ENCODE data around the gene GPRC5D. TPM values are rescaled to one million over a fixed set of nuclear protein-coding genes. Genes with fewer than 3 reads are reported as not detected.

The GPRC5D gene
- total RNA-seq, 1 experiment from 2014 or later: 0.31 TPM

DNA sequence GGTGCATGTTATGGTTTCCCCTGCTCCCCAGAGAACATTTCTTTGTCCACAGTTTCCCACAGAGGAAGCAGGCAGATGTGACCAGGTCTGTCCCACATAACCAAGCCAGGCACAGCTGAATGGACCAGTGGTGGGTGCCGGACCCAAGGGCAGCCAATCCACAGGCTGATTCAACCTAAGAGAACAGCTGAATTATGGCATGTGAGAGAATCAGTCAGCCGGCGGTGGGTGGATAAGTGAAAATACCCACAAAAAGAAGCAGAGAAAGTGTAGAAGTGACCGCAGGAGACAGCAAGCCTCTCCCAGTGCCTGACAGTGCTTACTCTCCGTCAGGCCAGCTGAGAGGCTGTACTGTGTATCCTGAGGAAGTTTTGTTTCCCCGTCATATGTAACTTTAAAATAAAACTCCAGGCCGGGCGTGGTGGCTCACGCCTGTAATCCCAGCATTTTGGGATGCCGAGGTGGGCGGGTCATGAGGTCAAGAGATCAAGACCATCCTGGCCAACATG lies 14.9 kb downstream of the GPRC5D start:
- Histone ChIP-seq H3K36me3 (replicated peaks; ENCODE audit: control insufficient read depth, insufficient read depth, low read length) (no peaks in the 10 kb centered on the region), H3K27me3 (ENCODE audit: control insufficient read depth, insufficient read depth, low read length) (no peaks in the 10 kb centered on the region), H3K4me3 (ENCODE audit: insufficient read depth, low read depth, low read length) (no peak overlapping the region)
- no peak for DNase-seq

DNA sequence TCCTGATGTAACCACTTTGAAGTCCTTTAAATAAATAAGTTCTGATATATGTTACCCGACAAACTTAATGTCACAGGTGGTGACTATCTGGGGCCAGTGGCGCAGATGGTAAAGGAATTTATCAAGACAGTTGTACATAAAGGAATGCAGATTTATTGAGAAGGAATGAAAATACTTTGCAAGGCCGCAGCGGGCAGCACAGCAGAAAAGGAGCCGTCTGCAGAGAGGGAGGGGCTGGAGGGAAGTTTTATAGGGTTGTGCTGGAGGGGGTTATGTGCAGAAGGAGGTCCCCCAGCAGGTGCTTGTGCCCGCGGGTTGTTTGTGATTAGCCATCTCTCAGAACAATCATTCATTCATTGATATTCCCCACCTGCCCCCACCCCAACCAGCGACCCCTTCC lies 17.4 kb downstream of the GPRC5D start:
- DNase-seq: no peak
- H3K36me3 ChIP-seq (replicated peaks; ENCODE audit: control insufficient read depth, insufficient read depth, low read length): no peaks in the 10 kb centered on the region
- H3K27me3 ChIP-seq (ENCODE audit: control insufficient read depth, insufficient read depth, low read length): no peaks in the 10 kb centered on the region
- no peak overlapping the region for H3K4me3 ChIP-seq (ENCODE audit: insufficient read depth, low read depth, low read length)

DNA sequence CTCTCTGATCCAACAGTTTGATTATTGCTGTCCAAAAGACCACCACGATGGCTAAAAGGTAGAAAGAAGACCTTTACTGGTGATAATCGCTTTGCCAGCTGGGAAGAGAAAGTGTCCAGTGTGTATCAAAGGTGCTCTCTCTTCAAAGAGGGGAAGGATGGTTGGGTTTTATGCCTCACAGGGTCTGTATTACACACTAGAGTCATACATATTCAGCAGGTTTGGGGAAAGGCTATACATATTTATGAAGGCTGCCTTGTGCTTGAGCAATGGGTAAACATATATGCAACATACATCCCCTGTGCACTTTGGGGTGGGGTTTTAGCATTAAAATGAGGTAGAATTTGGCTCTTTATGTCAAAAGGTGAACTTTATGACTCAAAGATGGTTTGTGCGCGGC lies 18.2 kb downstream of the GPRC5D start:
- no peaks in the 10 kb centered on the region for H3K36me3 ChIP-seq (replicated peaks; ENCODE audit: control insufficient read depth, insufficient read depth, low read length)
- H3K4me3 ChIP-seq (ENCODE audit: insufficient read depth, low read depth, low read length): no peak overlapping the region
- no peak for DNase-seq
- no peaks in the 10 kb centered on the region for H3K27me3 ChIP-seq (ENCODE audit: control insufficient read depth, insufficient read depth, low read length)

DNA sequence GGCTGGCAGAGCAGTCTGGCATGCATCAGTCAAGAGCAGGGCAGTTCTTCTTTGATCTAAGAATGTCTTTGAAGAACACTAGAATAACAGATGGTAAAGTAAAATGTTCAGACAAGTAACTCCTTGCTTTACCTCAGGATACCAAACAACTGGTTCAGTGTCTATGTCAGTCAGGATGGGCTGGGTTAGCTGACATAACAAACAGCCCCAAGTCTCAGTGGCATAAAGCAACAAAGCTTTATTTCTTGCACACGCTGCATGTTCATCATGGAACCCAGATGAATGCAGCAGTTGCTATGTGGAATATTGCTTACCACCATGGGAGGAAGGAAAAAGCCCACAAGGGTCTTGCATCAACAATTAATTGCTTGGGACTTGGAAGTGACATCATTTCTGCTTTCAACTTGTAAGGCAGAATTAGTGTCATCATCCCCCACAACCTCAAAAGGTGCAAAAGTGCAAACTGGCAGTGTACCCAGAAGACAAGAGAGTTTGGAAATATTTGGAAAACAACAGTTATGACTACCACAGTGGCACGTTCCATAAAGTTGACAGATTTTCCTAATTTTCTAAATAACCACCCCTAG lies 21.2 kb downstream of the GPRC5D start:
- no peaks in the 10 kb centered on the region for H3K27me3 ChIP-seq (ENCODE audit: control insufficient read depth, insufficient read depth, low read length)
- no peak overlapping the region for H3K4me3 ChIP-seq (ENCODE audit: insufficient read depth, low read depth, low read length)
- H3K36me3 ChIP-seq (replicated peaks; ENCODE audit: control insufficient read depth, insufficient read depth, low read length): no peaks in the 10 kb centered on the region
- no peak for DNase-seq

GRCh38 chr12:12929696-12930095 lies 22.3 kb downstream of the GPRC5D start:
- no peak for DNase-seq
- no peaks in the 10 kb centered on the region for H3K36me3 ChIP-seq (replicated peaks; ENCODE audit: control insufficient read depth, insufficient read depth, low read length)
- H3K4me3 ChIP-seq (ENCODE audit: insufficient read depth, low read depth, low read length): no peak overlapping the region
- no peaks in the 10 kb centered on the region for H3K27me3 ChIP-seq (ENCODE audit: control insufficient read depth, insufficient read depth, low read length)

DNA sequence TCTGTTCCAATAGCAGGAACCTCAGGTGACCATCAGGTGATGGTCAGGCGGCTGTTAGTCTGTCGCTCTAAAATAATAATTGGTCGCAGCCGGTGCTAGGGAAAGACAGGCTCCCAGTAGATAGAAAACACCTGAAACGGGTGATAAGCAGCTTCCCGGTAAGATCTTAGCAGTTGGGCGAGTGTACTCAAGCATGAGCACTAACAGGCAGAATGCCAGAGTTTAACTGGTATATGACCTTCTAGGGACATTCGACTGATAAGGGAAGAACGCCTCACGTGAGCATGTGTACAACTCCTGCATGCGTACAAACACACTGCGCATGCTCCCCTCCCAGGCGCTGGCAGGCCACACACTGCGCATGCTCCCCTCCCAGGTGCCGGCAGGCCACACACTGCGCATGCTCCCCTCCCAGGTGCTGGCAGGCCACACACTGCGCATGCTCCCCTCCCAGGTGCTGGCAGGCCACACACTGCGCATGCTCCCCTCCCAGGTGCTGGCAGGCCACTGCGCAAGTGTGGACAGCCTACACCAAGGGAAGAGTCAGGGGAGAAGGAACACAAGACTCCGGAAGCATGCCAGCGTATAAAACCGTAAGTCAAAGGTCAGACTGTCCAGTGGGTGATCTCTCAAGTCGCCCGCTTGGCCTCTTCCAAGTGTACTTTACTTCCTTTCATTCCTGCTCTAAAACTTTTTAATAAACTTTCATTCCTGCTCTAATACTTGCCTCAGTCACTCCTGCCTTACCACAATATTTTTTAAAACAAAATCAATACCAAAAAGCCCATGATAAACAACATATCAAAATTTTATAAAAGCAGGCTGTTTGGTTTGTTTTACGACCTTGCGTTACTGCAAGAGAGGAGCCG lies 24.5 kb downstream of the GPRC5D start:
- no peak overlapping the region for H3K4me3 ChIP-seq (ENCODE audit: insufficient read depth, low read depth, low read length)
- no peaks in the 10 kb centered on the region for H3K36me3 ChIP-seq (replicated peaks; ENCODE audit: control insufficient read depth, insufficient read depth, low read length)

GRCh38 chr12:12926571-12927071 lies 25.3 kb downstream of the GPRC5D start:
- DNase-seq: no peak
- Histone ChIP-seq H3K4me3 (ENCODE audit: insufficient read depth, low read depth, low read length) (no peak overlapping the region), H3K36me3 (replicated peaks; ENCODE audit: control insufficient read depth, insufficient read depth, low read length) (no peaks in the 10 kb centered on the region)

More for the DNA sequence above, 24.5 kb downstream of the GPRC5D start:
- DNase-seq: no peak
- H3K27me3 ChIP-seq (ENCODE audit: control insufficient read depth, insufficient read depth, low read length): no peaks in the 10 kb centered on the region

DNA sequence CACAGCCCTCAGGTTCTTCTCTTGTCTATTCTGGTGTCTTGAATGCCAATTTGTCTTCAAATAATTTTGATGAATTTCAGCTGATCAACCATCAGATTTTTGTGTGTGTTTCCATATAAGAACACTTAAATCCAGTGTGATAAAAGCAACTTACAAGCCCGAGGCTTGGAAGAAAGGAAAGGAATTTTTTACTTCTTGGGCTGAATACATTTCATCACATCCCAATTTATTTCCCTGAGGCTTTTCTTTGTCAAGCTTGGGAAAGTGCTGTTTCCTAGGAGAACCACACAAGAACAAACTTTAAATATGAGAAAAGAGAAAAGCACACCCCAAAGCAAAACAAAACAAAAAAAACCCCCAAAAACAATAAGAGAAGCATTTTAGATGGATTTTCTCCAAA lies 26.6 kb downstream of the GPRC5D start:
- H3K27me3 ChIP-seq (ENCODE audit: control insufficient read depth, insufficient read depth, low read length): no peaks in the 10 kb centered on the region
- DNase-seq: no peak
- no peak overlapping the region for H3K4me3 ChIP-seq (ENCODE audit: insufficient read depth, low read depth, low read length)
- H3K36me3 ChIP-seq (replicated peaks; ENCODE audit: control insufficient read depth, insufficient read depth, low read length): no peaks in the 10 kb centered on the region

More at GRCh38 chr12:12926571-12927071, 25.3 kb downstream of the GPRC5D start:
- no peaks in the 10 kb centered on the region for H3K27me3 ChIP-seq (ENCODE audit: control insufficient read depth, insufficient read depth, low read length)

DNA sequence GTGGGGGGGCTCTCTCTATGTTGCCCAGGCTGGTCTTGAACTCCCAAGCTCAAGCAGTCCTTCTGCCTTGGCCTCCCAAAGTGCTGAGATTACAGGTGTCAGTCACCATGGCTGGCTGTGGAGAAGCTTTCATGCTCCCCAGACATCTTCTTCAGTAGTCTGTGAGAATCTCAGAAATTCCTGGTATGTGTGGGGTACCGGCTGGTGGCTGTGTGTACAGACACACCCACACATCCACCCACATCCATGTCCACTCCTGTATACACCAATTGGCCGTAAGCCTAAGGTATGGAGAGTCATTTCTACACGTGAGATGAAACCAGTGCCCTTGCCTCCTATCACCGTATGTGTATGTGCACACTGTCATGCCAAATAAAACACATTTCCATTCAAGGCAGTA lies 27.8 kb downstream of the GPRC5D start:
- H3K27me3 ChIP-seq (ENCODE audit: control insufficient read depth, insufficient read depth, low read length): no peaks in the 10 kb centered on the region
- H3K36me3 ChIP-seq (replicated peaks; ENCODE audit: control insufficient read depth, insufficient read depth, low read length): no peaks in the 10 kb centered on the region
- no peak overlapping the region for H3K4me3 ChIP-seq (ENCODE audit: insufficient read depth, low read depth, low read length)
- no peak for DNase-seq

- H3K27me3 ChIP-seq (ENCODE audit: control insufficient read depth, insufficient read depth, low read length): no peaks in the 10 kb centered on the region
- DNase-seq: no peak
Measured at GRCh38 chr12:12922978-12923377, 29.0 kb downstream of the GPRC5D start.

GRCh38 chr12:12922191-12922616 lies 29.8 kb downstream of the GPRC5D start:
- Histone ChIP-seq H3K27me3 (ENCODE audit: control insufficient read depth, insufficient read depth, low read length) (no peaks in the 10 kb centered on the region), H3K4me3 (ENCODE audit: insufficient read depth, low read depth, low read length) (no peak overlapping the region), H3K36me3 (replicated peaks; ENCODE audit: control insufficient read depth, insufficient read depth, low read length) (no peaks in the 10 kb centered on the region)
- no peak for DNase-seq

More at GRCh38 chr12:12922978-12923377, 29.0 kb downstream of the GPRC5D start:
- Histone ChIP-seq H3K4me3 (ENCODE audit: insufficient read depth, low read depth, low read length) (no peak overlapping the region), H3K36me3 (replicated peaks; ENCODE audit: control insufficient read depth, insufficient read depth, low read length) (no peaks in the 10 kb centered on the region)

DNA sequence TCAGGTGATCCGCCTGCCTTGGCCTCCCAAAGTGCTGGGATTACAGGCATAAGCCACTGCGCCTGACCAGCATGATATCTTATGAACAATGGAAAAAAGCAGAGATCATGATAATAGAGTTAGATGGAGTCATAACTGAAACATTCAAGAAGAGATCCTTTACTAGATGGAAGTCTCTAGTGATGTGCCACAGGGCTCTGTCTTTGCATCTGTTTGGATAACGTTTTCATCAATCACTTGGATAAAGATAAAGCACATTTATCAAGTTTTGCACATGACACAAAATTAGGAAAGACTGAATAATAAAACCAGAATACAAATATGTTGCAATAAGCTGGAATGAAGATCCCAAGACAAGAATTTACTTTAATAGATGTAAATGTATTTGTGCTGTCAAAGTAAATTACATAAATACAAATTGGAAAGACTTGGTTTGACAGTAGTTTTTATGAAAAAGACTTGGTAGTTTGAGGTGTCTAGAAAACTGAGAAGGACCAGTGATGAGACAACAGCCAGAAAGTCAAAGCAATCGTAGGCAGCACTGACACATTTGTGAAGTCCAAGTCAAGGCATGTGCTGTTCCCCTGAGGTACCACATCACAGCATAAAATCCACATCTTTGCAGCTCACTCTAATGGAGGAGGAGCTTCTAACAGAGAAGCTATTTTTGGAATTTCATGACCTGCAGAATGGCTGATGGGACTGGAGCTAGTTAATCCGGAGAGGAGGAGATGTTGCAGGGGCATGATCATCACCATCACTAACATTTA lies 32.1 kb downstream of the GPRC5D start:
- H3K27me3 ChIP-seq (ENCODE audit: control insufficient read depth, insufficient read depth, low read length): no peaks in the 10 kb centered on the region
- H3K4me3 ChIP-seq (ENCODE audit: insufficient read depth, low read depth, low read length): no peak overlapping the region
- no peak for DNase-seq
- H3K36me3 ChIP-seq (replicated peaks; ENCODE audit: control insufficient read depth, insufficient read depth, low read length): no peaks in the 10 kb centered on the region

- H3K4me3 ChIP-seq (ENCODE audit: insufficient read depth, low read depth, low read length): no peak overlapping the region
- no peak for DNase-seq
- H3K36me3 ChIP-seq (replicated peaks; ENCODE audit: control insufficient read depth, insufficient read depth, low read length): no peaks in the 10 kb centered on the region
- H3K27me3 ChIP-seq (ENCODE audit: control insufficient read depth, insufficient read depth, low read length): no peaks in the 10 kb centered on the region
Measured at GRCh38 chr12:12918781-12919389, 33.1 kb downstream of the GPRC5D start.

GRCh38 chr12:12917517-12917916 lies 34.5 kb downstream of the GPRC5D start:
- DNase-seq: no peak
- no peaks in the 10 kb centered on the region for H3K27me3 ChIP-seq (ENCODE audit: control insufficient read depth, insufficient read depth, low read length)
- no peaks in the 10 kb centered on the region for H3K36me3 ChIP-seq (replicated peaks; ENCODE audit: control insufficient read depth, insufficient read depth, low read length)
- no peak overlapping the region for H3K4me3 ChIP-seq (ENCODE audit: insufficient read depth, low read depth, low read length)

All from H7 (cell line).